Testis (tissue), 2 donors: ENCODE results near the gene FHAD1.

Experiments
- CTCF ChIP-seq, 3 experiments: fragments of 450-650 bp in 2 of 3; fragments of 200-600 bp in 1 of 3; sonication (generic) in 1 of 3; IDR thresholded peaks; one replicate each; pipeline ENCODE4 v1.5.1; 2016 to 2019; ENCODE audit warnings: antibody characterized with exemption in 3 of 3, mild to moderate bottlenecking in 2 of 3, moderate library complexity in 1 of 3
- POLR2A ChIP-seq: fragments of 450-650 bp; IDR thresholded peaks from one replicate; pipeline ENCODE4 v1.6.1; 2017; ENCODE audit warnings: antibody characterized with exemption, mild to moderate bottlenecking, moderate library complexity

GRCh38 chr1:15277933-15278332 lies 30.9 kb downstream of the FHAD1 start:
- TF ChIP-seq CTCF (IDR thresholded peaks at IDR 0.05): no peak
- no peak for TF ChIP-seq POLR2A
